ENCODE measurements around the gene SLC16A5. TPM values are rescaled to one million over a fixed set of nuclear protein-coding genes. Genes with fewer than 3 reads are reported as not detected.
A peak's percentile ranks its signal among the peaks of the same experiment; 100 is the strongest.

SLC16A5 gene
- polyA plus RNA-seq, 1 donor (not counting 4 experiments of a cell fraction or from before 2014, with no cell fraction given), result 3.5 TPM

DNA sequence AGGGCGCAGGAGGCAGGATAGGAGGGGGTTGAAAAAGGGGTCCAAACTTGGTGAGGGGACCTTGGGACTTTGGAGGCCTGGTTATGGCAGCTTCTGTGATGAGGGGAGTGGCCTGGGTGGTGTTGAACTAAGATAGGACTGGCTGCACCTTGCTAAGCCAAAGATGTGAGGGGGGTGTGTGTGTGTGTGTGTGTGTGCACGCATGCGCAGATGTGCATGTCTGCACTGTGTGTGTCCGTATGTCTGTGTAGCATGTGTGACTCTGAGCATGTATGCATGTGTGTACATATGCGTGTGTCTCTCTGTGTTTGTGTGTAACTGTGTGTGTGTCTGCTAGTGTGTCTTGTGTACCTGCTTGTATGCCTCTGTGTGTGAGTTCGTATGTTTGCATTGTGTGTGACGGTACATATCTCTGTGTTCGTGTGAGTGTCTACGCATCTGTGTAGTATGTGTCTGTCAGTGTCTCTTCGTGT is 4.1 kb downstream of the SLC16A5 start:
- Histone ChIP-seq H3K27ac (ENCODE audit: control insufficient read depth, insufficient read depth, low read length) (no peak overlapping the region), H3K9me1 (ENCODE audit: control insufficient read depth, extremely low read depth, insufficient read depth, low read length) (no peaks in the 10 kb centered on the region), H3K79me2 (ENCODE audit: control insufficient read depth, insufficient read depth, low read length) (no peaks in the 10 kb centered on the region), H3K9ac (ENCODE audit: control insufficient read depth, extremely low read depth, insufficient read depth, low read length) (no peak overlapping the region), H3K36me3 (ENCODE audit: control insufficient read depth in 2 of 2, extremely low read depth in 1 of 2, insufficient read depth in 2 of 2, low read length in 2 of 2) (no peaks in the 10 kb centered on the region), H3K4me2 (ENCODE audit: control insufficient read depth, extremely low read depth, insufficient read depth, low read depth, low read length) (peak overlapping the region; percentile 31), H2AFZ (ENCODE audit: control insufficient read depth, low read length) (no peak overlapping the region), H3K9me3 (ENCODE audit: control insufficient read depth, low read depth, low read length) (no peaks in the 10 kb centered on the region), H3K4me1 (ENCODE audit: control insufficient read depth, extremely low read depth, insufficient read depth, low read length) (peaks cover 57% of the 10 kb centered on the region), H3K4me3 (ENCODE audit: control insufficient read depth in 2 of 3, extremely low read depth in 1 of 3, insufficient read depth in 2 of 3, low read depth in 1 of 3, low read length in 3 of 3) (no peak overlapping the region), H3K27me3 (ENCODE audit: control insufficient read depth, extremely low read depth, insufficient read depth, low read length) (no peaks in the 10 kb centered on the region), H4K20me1 (ENCODE audit: control insufficient read depth, extremely low read depth, insufficient read depth, low read length) (no peaks in the 10 kb centered on the region)
- no peak for TF ChIP-seq CTCF (optimal IDR thresholded peaks at IDR 0.05 in 1 of 3, IDR thresholded peaks at IDR 0.05 in 1 of 3, conservative IDR thresholded peaks at IDR 0.05 in 1 of 3; ENCODE audit: extremely low read depth in 1 of 3, insufficient read depth in 2 of 3, low read length in 3 of 3)
- TF ChIP-seq EZH2 (IDR thresholded peaks at IDR 0.05; ENCODE audit: low read length), result no peak
- DNase-seq (ENCODE audit: low read depth, low spot score) (no peak), FAIRE-seq (no peak)
- dilution Hi-C loops (cut with MboI; ENCODE audit: extremely low pct_ligation_motif_present, low sequenced_read_pairs), result no loop called here

GRCh38 chr17:75093548-75094158 is 5.9 kb downstream of the SLC16A5 start:
- no peaks in the 10 kb centered on the region for H3K79me2 ChIP-seq (ENCODE audit: control insufficient read depth, insufficient read depth, low read length)
- H2AFZ ChIP-seq (ENCODE audit: control insufficient read depth, low read length), result no peak overlapping the region
- no peaks in the 10 kb centered on the region for H3K9me1 ChIP-seq (ENCODE audit: control insufficient read depth, extremely low read depth, insufficient read depth, low read length)
- H3K27me3 ChIP-seq (ENCODE audit: control insufficient read depth, extremely low read depth, insufficient read depth, low read length), result no peaks in the 10 kb centered on the region
- H3K9me3 ChIP-seq (ENCODE audit: control insufficient read depth, low read depth, low read length), result no peaks in the 10 kb centered on the region
- no peak overlapping the region for H3K9ac ChIP-seq (ENCODE audit: control insufficient read depth, extremely low read depth, insufficient read depth, low read length)
- H3K4me2 ChIP-seq (ENCODE audit: control insufficient read depth, extremely low read depth, insufficient read depth, low read depth, low read length), result no peak overlapping the region
- no peaks in the 10 kb centered on the region for H3K36me3 ChIP-seq (ENCODE audit: control insufficient read depth in 2 of 2, extremely low read depth in 1 of 2, insufficient read depth in 2 of 2, low read length in 2 of 2)
- no peaks in the 10 kb centered on the region for H4K20me1 ChIP-seq (ENCODE audit: control insufficient read depth, extremely low read depth, insufficient read depth, low read length)
- H3K4me1 ChIP-seq (ENCODE audit: control insufficient read depth, extremely low read depth, insufficient read depth, low read length), result peaks cover 47% of the 10 kb centered on the region
- no peak overlapping the region for H3K4me3 ChIP-seq (ENCODE audit: control insufficient read depth in 2 of 3, extremely low read depth in 1 of 3, insufficient read depth in 2 of 3, low read depth in 1 of 3, low read length in 3 of 3)
- TF ChIP-seq EZH2 (IDR thresholded peaks at IDR 0.05; ENCODE audit: low read length) (no peak), CTCF (optimal IDR thresholded peaks at IDR 0.05 in 1 of 3, IDR thresholded peaks at IDR 0.05 in 1 of 3, conservative IDR thresholded peaks at IDR 0.05 in 1 of 3; ENCODE audit: extremely low read depth in 1 of 3, insufficient read depth in 2 of 3, low read length in 3 of 3) (no peak)
- FAIRE-seq (no peak), DNase-seq (ENCODE audit: low read depth, low spot score) (no peak)
- dilution Hi-C loops (cut with MboI; ENCODE audit: extremely low pct_ligation_motif_present, low sequenced_read_pairs), result no loop called here
- H3K27ac ChIP-seq (ENCODE audit: control insufficient read depth, insufficient read depth, low read length), result no peak overlapping the region
